Measurements from ENCODE around the gene CCT4. TPM values are rescaled to one million over a fixed set of nuclear protein-coding genes. Genes with fewer than 3 reads are reported as not detected.
A peak's percentile ranks its signal among the peaks of the same experiment; 100 is the strongest.

CCT4 gene
- total RNA-seq, 1 experiment from 2014 or later = 316 TPM

DNA sequence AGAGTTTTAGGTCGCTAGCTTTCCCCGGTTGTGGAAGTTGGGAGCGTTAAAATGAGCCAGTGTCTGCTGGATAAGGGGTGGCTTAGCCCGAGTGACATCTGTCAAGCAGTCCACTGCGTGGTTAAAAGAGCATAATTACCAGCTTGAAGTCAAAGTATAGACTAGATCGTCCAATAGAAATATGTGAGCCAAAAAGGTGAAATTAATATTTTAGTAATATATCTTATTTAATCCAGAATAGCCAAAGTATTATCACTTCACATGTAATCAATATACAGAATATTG is 17.7 kb upstream of the CCT4 start:
- no peak overlapping the region for H3K27ac ChIP-seq (ENCODE audit: low read depth, low read length)
- peak overlapping the region; percentile 77 for H3K4me2 ChIP-seq (ENCODE audit: low read length)
- H3K4me3 ChIP-seq (replicated peaks in 1 of 2; ENCODE audit: low read depth in 1 of 2, low read length in 2 of 2) = peak overlapping the region; percentile 95 to 96
- H3K36me3 ChIP-seq (ENCODE audit: control insufficient read depth in 1 of 2, insufficient read depth in 2 of 2, low read length in 2 of 2) = no peaks in the 10 kb centered on the region
- no peaks in the 10 kb centered on the region for H4K20me1 ChIP-seq (ENCODE audit: insufficient read depth)
- no peak overlapping the region for H2AFZ ChIP-seq (ENCODE audit: low read depth, low read length, poor library complexity, severe bottlenecking)
- ChIA-PET RAD21 (ENCODE audit: low non-redundant PET in 1 of 2, low total read pairs in 2 of 2, uncharacterized antibody in 2 of 2, unreplicated experiment in 2 of 2) (no interaction called here), CTCF (no interaction called here), POLR2A (no interaction called here)
- peaks cover 6 to 12% of the 10 kb centered on the region in 2 experiments; a peak in 3 of 4 replicates for H3K4me1 ChIP-seq (ENCODE audit: control insufficient read depth in 1 of 2, insufficient read depth in 2 of 2, low read length in 2 of 2)
- TF ChIP-seq FOSL1 (IDR thresholded peaks at IDR 0.05; ENCODE audit: low read depth) (no peak), SP1 (IDR thresholded peaks at IDR 0.05; ENCODE audit: low read depth) (no peak), TCF7L2 (IDR thresholded peaks at IDR 0.05; ENCODE audit: borderline replicate concordance, extremely low read depth, insufficient read depth, insufficient read length) (no peak)
- peak overlapping the region; percentile 72 for H3K9ac ChIP-seq (ENCODE audit: low read length)
- peaks cover 8% of the 10 kb centered on the region; the same call in 1 of the 2 replicates for H3K79me2 ChIP-seq (ENCODE audit: insufficient read depth, low read length)
- H3K27me3 ChIP-seq (ENCODE audit: insufficient read depth, low read length) = no peaks in the 10 kb centered on the region
- H3K9me2 ChIP-seq (ENCODE audit: insufficient read depth) = no peaks in the 10 kb centered on the region
- BruUV-seq (replicated peaks) = no TSS peak
- DNase-seq (ENCODE audit: low read depth, low spot score) (no peak), ATAC-seq (peak; percentile 10)
- intact Hi-C loops (cut with micrococcal nuclease) = no loop called here
- no peaks in the 10 kb centered on the region for H3K9me3 ChIP-seq (ENCODE audit: control insufficient read depth in 1 of 2, insufficient read depth in 1 of 2, low read depth in 1 of 2, low read length in 2 of 2)

DNA sequence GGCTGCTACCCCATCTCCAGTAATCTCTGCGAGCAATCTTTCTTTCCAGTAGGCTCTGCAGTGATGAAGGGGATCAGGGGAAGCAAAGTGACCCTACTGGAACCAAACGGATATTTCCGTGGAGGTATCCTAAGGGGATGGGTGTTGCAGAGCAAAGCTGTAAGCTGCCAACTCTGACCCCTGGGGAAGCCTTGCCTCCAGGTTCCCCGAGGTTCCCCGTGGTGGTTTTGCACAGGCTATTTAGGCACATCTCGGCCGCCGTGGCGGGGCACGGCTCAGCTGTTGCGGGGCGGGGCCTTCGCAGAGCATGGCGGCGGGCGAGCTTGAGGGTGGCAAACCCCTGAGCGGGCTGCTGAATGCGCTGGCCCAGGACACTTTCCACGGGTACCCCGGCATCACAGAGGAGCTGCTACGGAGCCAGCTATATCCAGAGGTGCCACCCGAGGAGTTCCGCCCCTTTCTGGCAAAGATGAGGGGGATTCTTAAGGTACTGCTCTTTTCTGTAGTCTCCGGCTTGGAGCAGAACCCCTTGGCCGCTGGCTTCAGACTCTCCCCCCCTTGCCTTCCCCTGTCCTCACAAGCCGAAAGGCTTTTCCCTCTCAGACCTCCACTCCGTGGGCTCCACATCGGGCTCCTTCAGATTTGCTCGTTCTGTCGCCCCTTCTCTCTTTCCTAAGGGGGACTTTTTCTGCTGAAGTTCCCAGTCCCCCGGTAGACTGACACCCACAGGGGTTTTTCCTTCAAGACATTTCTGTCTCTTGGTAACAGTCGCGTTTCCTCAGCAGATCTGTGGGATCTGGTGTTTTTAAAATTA is 17.1 kb upstream of the CCT4 start, which contains the start of gene COMMD1:
COMMD1 (plus strand) TSS at position 303 of the 814 bp plus-strand sequence; CDS start at position 308, 5 bp downstream.
- peak within 1 kb of the TSS; percentile 72 for H3K9ac ChIP-seq (ENCODE audit: low read length)
- H3K9me3 ChIP-seq (ENCODE audit: control insufficient read depth in 1 of 2, insufficient read depth in 1 of 2, low read depth in 1 of 2, low read length in 2 of 2) = no peaks in the 10 kb centered on the region
- BruUV-seq (replicated peaks) = TSS peak; percentile 66
- H3K4me2 ChIP-seq (ENCODE audit: low read length) = peak within 1 kb of the TSS; percentile 77
- intact Hi-C loops (cut with micrococcal nuclease) = no loop called here
- H3K36me3 ChIP-seq (ENCODE audit: control insufficient read depth in 1 of 2, insufficient read depth in 2 of 2, low read length in 2 of 2) = no peaks in the 10 kb centered on the region
- DNase-seq (ENCODE audit: low read depth, low spot score) (no peak), ATAC-seq (peak; percentile 96)
- peak within 1 kb of the TSS; percentile 95 to 96 for H3K4me3 ChIP-seq (replicated peaks in 1 of 2; ENCODE audit: low read depth in 1 of 2, low read length in 2 of 2)
- H3K9me2 ChIP-seq (ENCODE audit: insufficient read depth) = no peaks in the 10 kb centered on the region
- ChIA-PET RAD21 (ENCODE audit: low non-redundant PET in 1 of 2, low total read pairs in 2 of 2, uncharacterized antibody in 2 of 2, unreplicated experiment in 2 of 2) (no interaction called here), CTCF (no interaction called here), POLR2A (no interaction called here)
- peaks cover 8% of the 10 kb centered on the region; the same call in 1 of the 2 replicates for H3K79me2 ChIP-seq (ENCODE audit: insufficient read depth, low read length)
- H4K20me1 ChIP-seq (ENCODE audit: insufficient read depth) = no peaks in the 10 kb centered on the region
- H3K4me1 ChIP-seq (ENCODE audit: control insufficient read depth in 1 of 2, insufficient read depth in 2 of 2, low read length in 2 of 2) = peaks cover 6 to 12% of the 10 kb centered on the region in 2 experiments; a peak in 3 of 4 replicates
- no peak within 1 kb of the TSS; the same call in 1 of the 2 replicates for H3K27ac ChIP-seq (ENCODE audit: low read depth, low read length)
- H3K27me3 ChIP-seq (ENCODE audit: insufficient read depth, low read length) = no peaks in the 10 kb centered on the region
- peak within 1 kb of the TSS; percentile 87 for H2AFZ ChIP-seq (ENCODE audit: low read depth, low read length, poor library complexity, severe bottlenecking)
- TF ChIP-seq EZH2 (IDR thresholded peaks at IDR 0.05) = no peak
- no peak for TF ChIP-seq FOSL1 (IDR thresholded peaks at IDR 0.05; ENCODE audit: low read depth)
- TF ChIP-seq POLR2AphosphoS5 (IDR thresholded peaks at IDR 0.05; ENCODE audit: low read depth, low read length) = peak; percentile 95
- no peak for TF ChIP-seq EGR1 (IDR thresholded peaks at IDR 0.05; ENCODE audit: low read depth)
- TF ChIP-seq JUND (IDR thresholded peaks at IDR 0.05) = no peak
- no peak for TF ChIP-seq ZNF274 (IDR thresholded peaks at IDR 0.05; ENCODE audit: low read depth, low read length)
- TF ChIP-seq ELF1 (IDR thresholded peaks at IDR 0.05; ENCODE audit: borderline replicate concordance, low read depth) = no peak; the same call in 1 of the 2 replicates
- TF ChIP-seq, protein P1, sequence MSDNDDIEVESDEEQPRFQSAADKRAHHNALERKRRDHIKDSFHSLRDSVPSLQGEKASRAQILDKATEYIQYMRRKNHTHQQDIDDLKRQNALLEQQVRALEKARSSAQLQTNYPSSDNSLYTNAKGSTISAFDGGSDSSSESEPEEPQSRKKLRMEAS (IDR thresholded peaks at IDR 0.05) = peak; percentile 87
- TF ChIP-seq POLR2A (IDR thresholded peaks at IDR 0.05; ENCODE audit: borderline replicate concordance, extremely low read depth, insufficient read depth, insufficient read length) = peak; percentile 79
- TF ChIP-seq, protein P2, sequence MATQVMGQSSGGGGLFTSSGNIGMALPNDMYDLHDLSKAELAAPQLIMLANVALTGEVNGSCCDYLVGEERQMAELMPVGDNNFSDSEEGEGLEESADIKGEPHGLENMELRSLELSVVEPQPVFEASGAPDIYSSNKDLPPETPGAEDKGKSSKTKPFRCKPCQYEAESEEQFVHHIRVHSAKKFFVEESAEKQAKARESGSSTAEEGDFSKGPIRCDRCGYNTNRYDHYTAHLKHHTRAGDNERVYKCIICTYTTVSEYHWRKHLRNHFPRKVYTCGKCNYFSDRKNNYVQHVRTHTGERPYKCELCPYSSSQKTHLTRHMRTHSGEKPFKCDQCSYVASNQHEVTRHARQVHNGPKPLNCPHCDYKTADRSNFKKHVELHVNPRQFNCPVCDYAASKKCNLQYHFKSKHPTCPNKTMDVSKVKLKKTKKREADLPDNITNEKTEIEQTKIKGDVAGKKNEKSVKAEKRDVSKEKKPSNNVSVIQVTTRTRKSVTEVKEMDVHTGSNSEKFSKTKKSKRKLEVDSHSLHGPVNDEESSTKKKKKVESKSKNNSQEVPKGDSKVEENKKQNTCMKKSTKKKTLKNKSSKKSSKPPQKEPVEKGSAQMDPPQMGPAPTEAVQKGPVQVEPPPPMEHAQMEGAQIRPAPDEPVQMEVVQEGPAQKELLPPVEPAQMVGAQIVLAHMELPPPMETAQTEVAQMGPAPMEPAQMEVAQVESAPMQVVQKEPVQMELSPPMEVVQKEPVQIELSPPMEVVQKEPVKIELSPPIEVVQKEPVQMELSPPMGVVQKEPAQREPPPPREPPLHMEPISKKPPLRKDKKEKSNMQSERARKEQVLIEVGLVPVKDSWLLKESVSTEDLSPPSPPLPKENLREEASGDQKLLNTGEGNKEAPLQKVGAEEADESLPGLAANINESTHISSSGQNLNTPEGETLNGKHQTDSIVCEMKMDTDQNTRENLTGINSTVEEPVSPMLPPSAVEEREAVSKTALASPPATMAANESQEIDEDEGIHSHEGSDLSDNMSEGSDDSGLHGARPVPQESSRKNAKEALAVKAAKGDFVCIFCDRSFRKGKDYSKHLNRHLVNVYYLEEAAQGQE (IDR thresholded peaks at IDR 0.05; ENCODE audit: low read depth) = no peak
- TF ChIP-seq RAD21 (IDR thresholded peaks at IDR 0.05; ENCODE audit: low read depth) = no peak
- TF ChIP-seq SIN3A (IDR thresholded peaks at IDR 0.05; ENCODE audit: low read depth) = peak; percentile 94
- TF ChIP-seq SP1 (IDR thresholded peaks at IDR 0.05; ENCODE audit: low read depth) = peak; percentile 88
- TF ChIP-seq YY1 (IDR thresholded peaks at IDR 0.05; ENCODE audit: extremely low read depth, insufficient replicate concordance, low read depth, low read length) = peak; percentile 97
- TF ChIP-seq EZH2phosphoT487 (IDR thresholded peaks at IDR 0.05; ENCODE audit: borderline replicate concordance) = no peak
- no peak for TF ChIP-seq SRF (IDR thresholded peaks at IDR 0.05; ENCODE audit: low read depth)
- peak; percentile 63; the same call in 1 of the 2 replicates for TF ChIP-seq CBX3 (IDR thresholded peaks at IDR 0.05; ENCODE audit: low read depth)
- no peak for TF ChIP-seq CEBPB (IDR thresholded peaks at IDR 0.05; ENCODE audit: low read depth)
